ENCODE results near the gene PTGDR2.

Gene PTGDR2

DNA sequence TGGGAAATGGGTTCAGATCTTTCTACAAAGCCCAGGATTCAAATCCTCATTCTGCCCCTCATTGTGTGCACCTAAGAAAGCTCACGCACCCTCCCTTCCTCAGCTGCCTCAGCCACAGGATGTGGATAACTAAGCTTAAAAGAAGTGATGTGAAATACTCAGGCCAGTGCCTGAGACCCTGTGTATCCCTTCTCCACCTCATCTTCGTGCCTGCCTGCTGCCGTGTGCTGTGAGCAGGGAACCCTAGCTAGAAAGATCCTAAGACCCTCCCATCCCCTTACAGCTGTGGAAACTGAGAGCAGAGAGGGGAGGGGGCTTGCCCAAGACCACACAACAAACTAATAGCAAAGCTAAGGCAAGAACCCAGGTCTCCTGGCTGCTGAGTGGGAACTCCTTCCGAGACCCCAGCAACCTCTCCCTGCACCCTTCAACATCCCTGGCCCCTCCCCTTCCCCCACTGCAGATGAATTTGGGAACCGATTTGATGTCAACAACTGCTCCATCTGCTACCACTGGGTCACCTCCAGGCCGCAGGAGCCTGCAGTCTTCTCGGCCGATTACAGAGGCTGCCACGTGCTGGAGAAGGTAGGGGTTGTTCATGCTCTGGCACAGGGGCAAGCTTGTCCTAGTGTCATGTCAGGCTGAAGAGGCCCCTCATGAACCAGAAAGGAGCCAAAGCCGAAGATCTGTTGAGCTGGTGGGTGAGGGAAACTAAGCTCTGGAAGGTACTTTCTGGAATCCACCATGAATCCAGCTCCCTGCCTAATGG is 13.1 kb upstream of the PTGDR2 start:
- Histone ChIP-seq H3K4me1 (ENCODE audit: control insufficient read depth in 5 of 5, insufficient read depth in 5 of 5, low read length in 5 of 5) (peaks cover 5 to 38% (median 35%) of the 10 kb centered on the region in 5 donors), H3K4me3 (ENCODE audit: low read depth in 1 of 5, low read length in 5 of 5) (no peak overlapping the region), H3K36me3 (ENCODE audit: control insufficient read depth in 5 of 5, insufficient read depth in 5 of 5, low read length in 5 of 5) (no peaks in the 10 kb centered on the region), H3K27me3 (ENCODE audit: control insufficient read depth in 5 of 5, insufficient read depth in 4 of 5, low read length in 5 of 5) (no peaks in the 10 kb centered on the region), H3K9me3 (ENCODE audit: control insufficient read depth in 5 of 5, low read length in 5 of 5) (no peaks in the 10 kb centered on the region), H3K9ac (ENCODE audit: low read length in 5 of 5) (no peak overlapping the region), H3K27ac (ENCODE audit: low read depth, low read length) (no peak overlapping the region)

DNA sequence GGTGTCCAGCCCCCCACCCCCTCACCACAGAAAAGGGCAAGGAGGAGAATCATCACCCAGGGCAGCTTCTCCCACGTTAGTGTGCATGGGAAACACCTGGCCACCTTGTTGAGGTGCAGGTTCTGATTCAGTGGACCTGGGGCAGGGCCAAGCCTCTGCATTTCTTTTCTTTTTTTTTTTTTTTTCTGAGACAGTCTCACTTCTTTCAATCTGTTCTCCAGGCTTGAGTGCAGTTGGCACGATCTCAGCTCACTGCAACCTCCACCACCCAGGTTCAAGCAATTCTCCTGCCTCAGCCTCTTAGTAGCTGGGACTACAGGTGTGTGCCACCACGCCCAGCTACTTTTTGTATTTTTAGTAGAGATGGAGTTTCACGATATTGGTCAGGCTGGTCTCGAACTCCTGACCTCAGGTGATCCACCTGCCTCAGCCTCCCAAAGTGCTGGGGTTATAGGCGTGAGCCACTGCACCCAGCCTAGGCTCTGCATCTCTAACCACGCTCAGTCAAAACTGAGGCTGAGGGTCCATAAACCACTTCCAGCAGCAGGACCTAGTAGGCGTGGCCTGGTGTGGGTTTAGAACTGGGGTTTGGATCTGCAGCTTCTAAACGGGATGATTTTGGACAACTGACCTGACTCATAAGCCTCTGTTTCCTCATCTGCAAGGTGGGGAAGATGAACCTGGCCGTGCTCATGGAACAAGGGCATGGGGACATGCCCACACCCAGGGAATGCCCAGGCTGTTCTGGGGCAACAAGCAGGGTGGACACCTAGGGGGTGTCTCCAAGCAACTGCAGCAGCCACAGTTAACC is 12.3 kb upstream of the PTGDR2 start:
- Histone ChIP-seq H3K4me1 (ENCODE audit: control insufficient read depth in 5 of 5, insufficient read depth in 5 of 5, low read length in 5 of 5) (peaks cover 5 to 34% (median 30%) of the 10 kb centered on the region in 5 donors), H3K27me3 (ENCODE audit: control insufficient read depth in 5 of 5, insufficient read depth in 4 of 5, low read length in 5 of 5) (no peaks in the 10 kb centered on the region), H3K27ac (ENCODE audit: low read depth, low read length) (no peak overlapping the region), H3K9me3 (ENCODE audit: control insufficient read depth in 5 of 5, low read length in 5 of 5) (no peaks in the 10 kb centered on the region), H3K36me3 (ENCODE audit: control insufficient read depth in 5 of 5, insufficient read depth in 5 of 5, low read length in 5 of 5) (no peaks in the 10 kb centered on the region), H3K9ac (ENCODE audit: low read length in 5 of 5) (no peak overlapping the region), H3K4me3 (ENCODE audit: low read depth in 1 of 5, low read length in 5 of 5) (no peak overlapping the region)

DNA sequence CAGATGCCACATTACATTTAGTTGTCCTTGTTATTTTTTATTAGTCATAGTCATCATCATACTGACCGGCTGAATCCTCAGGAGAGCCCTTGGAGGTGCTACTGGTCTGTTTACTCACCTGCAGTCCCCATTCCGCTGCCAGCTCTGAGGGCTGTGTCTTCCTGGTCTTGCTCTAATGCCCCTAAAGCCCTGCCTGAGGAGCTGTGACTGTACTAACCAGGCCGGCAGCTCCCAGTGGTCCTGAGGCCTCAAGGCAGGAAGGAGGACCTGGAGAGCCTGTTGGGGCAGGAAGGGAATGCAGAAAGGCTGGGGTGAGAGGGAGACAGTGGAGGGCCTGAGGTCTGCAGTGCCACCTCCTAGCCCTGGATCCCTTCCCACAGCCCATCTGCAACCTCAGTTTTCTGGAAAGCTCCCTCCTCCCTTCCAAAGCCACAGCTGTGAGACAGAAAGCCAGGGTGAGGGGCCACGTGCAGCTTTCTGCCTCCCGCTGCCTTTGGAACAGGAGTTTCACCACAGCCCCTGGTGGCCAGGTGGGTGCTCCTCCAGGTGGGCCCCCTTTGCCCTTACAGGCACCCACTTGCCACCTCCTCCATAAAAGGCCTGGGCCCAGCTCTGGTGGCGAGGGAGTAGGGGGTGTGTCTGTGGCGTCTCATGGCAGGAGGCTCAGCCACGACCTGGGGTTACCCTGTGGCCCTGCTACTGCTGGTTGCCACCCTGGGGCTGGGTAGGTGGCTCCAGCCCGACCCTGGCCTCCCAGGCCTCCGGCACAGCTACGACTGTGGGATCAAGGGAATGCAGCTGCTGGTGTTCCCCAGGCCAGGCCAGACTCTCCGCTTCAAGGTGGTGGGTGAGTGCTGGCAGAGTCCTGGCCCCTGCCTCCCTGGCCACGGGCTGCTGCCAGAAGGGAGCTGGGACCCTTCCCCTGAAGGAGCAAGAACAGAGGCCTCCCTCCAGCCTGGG is 11.4 kb upstream of the PTGDR2 start, which contains the start of gene ZP1:
Gene ZP1, plus strand, starts transcription at position 632 of the 960 bp plus-strand sequence. Its CDS starts 20 bp downstream, at position 652.
- Histone ChIP-seq H3K4me1 (ENCODE audit: control insufficient read depth in 5 of 5, insufficient read depth in 5 of 5, low read length in 5 of 5) (peaks cover 5 to 25% (median 21%) of the 10 kb centered on the region in 5 donors), H3K27ac (ENCODE audit: low read depth, low read length) (no peak within 1 kb of the TSS), H3K27me3 (ENCODE audit: control insufficient read depth in 5 of 5, insufficient read depth in 4 of 5, low read length in 5 of 5) (no peaks in the 10 kb centered on the region), H3K4me3 (ENCODE audit: low read depth in 1 of 5, low read length in 5 of 5) (no peak within 1 kb of the TSS), H3K36me3 (ENCODE audit: control insufficient read depth in 5 of 5, insufficient read depth in 5 of 5, low read length in 5 of 5) (no peaks in the 10 kb centered on the region), H3K9me3 (ENCODE audit: control insufficient read depth in 5 of 5, low read length in 5 of 5) (no peaks in the 10 kb centered on the region), H3K9ac (ENCODE audit: low read length in 5 of 5) (no peak within 1 kb of the TSS)

DNA sequence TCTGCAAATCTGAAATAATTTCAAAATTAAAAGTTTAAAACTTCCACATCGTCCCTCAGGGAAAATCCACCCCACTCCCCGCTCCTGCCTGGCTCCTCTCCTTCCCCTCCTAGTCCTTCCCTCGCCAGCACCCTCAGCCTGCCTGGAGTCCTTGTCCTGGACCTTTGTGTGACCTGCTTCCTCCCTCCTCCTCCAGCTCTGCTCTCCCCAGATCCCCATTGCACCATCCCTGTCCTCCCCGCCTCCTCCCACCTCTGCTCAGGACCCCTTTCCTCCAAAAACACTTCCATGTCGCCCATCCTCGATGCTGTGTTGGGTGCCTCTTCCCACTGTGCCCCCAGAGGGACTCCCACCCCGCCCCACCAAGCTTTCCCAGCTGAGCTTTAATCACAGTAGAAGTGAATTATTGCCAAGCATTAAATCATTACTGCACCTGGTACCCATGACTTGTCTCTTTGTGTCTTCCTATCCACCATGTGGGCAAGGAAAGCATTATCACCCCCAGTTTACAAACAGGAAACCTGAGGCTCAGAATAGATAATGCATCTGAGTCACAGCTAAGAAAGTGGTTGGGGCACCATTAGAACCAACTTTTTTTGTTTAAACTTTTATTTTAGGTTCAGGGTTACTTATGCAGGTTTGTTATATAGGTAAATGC is 9.2 kb upstream of the PTGDR2 start:
- Histone ChIP-seq H3K4me3 (ENCODE audit: low read depth in 1 of 5, low read length in 5 of 5) (no peak overlapping the region), H3K27me3 (ENCODE audit: control insufficient read depth in 5 of 5, insufficient read depth in 4 of 5, low read length in 5 of 5) (no peaks in the 10 kb centered on the region), H3K9ac (ENCODE audit: low read length in 5 of 5) (no peak overlapping the region), H3K9me3 (ENCODE audit: control insufficient read depth in 5 of 5, low read length in 5 of 5) (no peaks in the 10 kb centered on the region), H3K4me1 (ENCODE audit: control insufficient read depth in 5 of 5, insufficient read depth in 5 of 5, low read length in 5 of 5) (peaks cover 0 to 10% (median 6%) of the 10 kb centered on the region in 5 donors), H3K36me3 (ENCODE audit: control insufficient read depth in 5 of 5, insufficient read depth in 5 of 5, low read length in 5 of 5) (no peaks in the 10 kb centered on the region), H3K27ac (ENCODE audit: low read depth, low read length) (no peak overlapping the region)

DNA sequence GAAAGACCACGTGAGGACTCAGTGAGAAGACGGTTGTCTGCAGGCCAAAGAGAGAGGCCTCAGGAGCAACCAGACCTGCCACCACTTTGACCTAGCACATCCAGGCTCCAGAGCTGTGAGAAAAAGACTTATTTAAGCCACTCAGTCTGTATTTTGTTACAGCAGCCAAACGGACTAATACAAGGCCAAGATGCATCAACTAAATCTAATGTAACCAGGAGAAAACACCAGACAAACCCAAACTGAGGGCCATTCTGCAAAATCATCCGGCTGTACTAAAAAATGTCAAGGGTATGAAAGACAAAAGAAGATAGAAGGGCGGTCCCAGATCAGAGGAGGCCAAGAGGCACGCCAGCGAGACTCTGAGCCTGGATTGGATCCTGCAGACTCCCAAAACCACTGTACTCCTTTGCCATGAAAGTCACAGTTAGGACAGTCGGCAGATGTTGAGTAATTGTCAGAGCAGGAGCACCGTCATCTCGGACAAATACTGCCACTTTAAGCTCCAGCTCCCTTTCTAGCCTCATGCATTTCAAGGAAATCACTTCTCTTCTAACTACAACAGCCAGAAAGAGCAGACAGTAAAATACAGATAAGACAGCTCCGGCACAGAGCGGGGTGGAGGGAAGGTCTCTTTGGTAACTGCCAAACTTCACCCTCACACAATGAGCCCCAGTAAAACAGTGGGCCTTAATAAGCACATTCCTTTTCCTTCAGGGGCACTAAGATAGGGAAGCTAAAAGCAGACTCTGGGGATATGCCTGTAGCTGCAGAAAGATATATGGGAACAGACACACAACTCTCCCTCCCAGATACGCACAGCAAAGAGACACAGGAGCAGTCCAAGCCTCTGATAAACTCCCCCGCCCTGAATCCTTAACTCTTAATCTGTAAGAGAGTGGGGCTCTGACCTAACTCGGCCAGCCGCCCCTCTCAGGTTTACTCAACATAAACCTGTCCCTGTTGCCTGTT is 8.1 kb upstream of the PTGDR2 start:
- Histone ChIP-seq H3K9me3 (ENCODE audit: control insufficient read depth in 5 of 5, low read length in 5 of 5) (no peaks in the 10 kb centered on the region), H3K9ac (ENCODE audit: low read length in 5 of 5) (no peak overlapping the region), H3K36me3 (ENCODE audit: control insufficient read depth in 5 of 5, insufficient read depth in 5 of 5, low read length in 5 of 5) (no peaks in the 10 kb centered on the region), H3K27me3 (ENCODE audit: control insufficient read depth in 5 of 5, insufficient read depth in 4 of 5, low read length in 5 of 5) (no peaks in the 10 kb centered on the region), H3K4me3 (ENCODE audit: low read depth in 1 of 5, low read length in 5 of 5) (no peak overlapping the region), H3K4me1 (ENCODE audit: control insufficient read depth in 5 of 5, insufficient read depth in 5 of 5, low read length in 5 of 5) (peaks cover 0 to 10% (median 6%) of the 10 kb centered on the region in 5 donors), H3K27ac (ENCODE audit: low read depth, low read length) (no peak overlapping the region)

DNA sequence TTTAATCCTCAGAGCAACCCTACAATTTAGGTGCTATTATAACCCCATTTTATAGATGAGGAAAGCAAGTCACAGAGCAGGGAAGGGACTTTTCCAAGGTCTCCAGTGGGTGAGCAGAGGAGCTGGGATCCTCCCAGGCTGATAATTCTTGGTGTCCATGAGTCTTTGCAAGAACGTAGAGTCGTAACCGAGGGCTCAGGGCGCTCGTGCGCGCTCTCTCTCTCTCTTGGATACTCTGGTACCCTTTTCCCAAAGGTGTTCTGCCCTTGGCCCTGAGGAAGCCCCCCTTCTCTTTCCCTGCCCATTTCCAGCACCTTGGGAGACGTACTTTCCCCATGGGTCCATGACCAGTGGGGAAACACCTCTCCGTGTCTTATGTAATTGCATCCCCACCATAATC is 6.4 kb upstream of the PTGDR2 start:
- Histone ChIP-seq H3K9ac (ENCODE audit: low read length in 5 of 5) (no peak overlapping the region), H3K27ac (ENCODE audit: low read depth, low read length) (no peak overlapping the region), H3K36me3 (ENCODE audit: control insufficient read depth in 5 of 5, insufficient read depth in 5 of 5, low read length in 5 of 5) (no peaks in the 10 kb centered on the region), H3K4me3 (ENCODE audit: low read depth in 1 of 5, low read length in 5 of 5) (no peak overlapping the region), H3K9me3 (ENCODE audit: control insufficient read depth in 5 of 5, low read length in 5 of 5) (no peaks in the 10 kb centered on the region), H3K27me3 (ENCODE audit: control insufficient read depth in 5 of 5, insufficient read depth in 4 of 5, low read length in 5 of 5) (no peaks in the 10 kb centered on the region), H3K4me1 (ENCODE audit: control insufficient read depth in 5 of 5, insufficient read depth in 5 of 5, low read length in 5 of 5) (peaks cover 0 to 10% (median 6%) of the 10 kb centered on the region in 5 donors)

DNA sequence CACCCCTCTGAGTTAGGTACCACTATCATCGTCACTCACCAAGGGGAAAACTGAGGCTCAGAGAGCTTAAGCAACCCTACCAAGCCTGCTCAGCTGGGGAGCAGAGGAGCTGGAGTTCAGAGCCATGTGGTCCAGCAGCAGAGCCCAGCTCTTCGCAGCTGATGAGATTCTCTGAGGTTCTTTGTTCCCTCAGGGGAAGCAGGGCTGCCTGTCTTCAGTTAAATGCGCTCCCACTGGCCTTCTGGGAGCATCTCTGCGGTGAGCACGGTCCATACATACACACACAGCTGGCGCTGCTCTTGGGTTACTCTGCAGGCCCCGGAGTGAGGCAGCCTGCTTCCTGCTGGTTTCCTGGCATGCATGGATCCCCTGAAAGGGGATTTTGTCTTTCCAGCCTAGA is 5.2 kb upstream of the PTGDR2 start:
- Histone ChIP-seq H3K27me3 (ENCODE audit: control insufficient read depth in 5 of 5, insufficient read depth in 4 of 5, low read length in 5 of 5) (no peaks in the 10 kb centered on the region), H3K9ac (ENCODE audit: low read length in 5 of 5) (no peak overlapping the region), H3K4me3 (ENCODE audit: low read depth in 1 of 5, low read length in 5 of 5) (no peak overlapping the region), H3K4me1 (ENCODE audit: control insufficient read depth in 5 of 5, insufficient read depth in 5 of 5, low read length in 5 of 5) (peaks cover 0 to 10% (median 6%) of the 10 kb centered on the region in 5 donors), H3K27ac (ENCODE audit: low read depth, low read length) (no peak overlapping the region), H3K9me3 (ENCODE audit: control insufficient read depth in 5 of 5, low read length in 5 of 5) (no peaks in the 10 kb centered on the region), H3K36me3 (ENCODE audit: control insufficient read depth in 5 of 5, insufficient read depth in 5 of 5, low read length in 5 of 5) (no peaks in the 10 kb centered on the region)

DNA sequence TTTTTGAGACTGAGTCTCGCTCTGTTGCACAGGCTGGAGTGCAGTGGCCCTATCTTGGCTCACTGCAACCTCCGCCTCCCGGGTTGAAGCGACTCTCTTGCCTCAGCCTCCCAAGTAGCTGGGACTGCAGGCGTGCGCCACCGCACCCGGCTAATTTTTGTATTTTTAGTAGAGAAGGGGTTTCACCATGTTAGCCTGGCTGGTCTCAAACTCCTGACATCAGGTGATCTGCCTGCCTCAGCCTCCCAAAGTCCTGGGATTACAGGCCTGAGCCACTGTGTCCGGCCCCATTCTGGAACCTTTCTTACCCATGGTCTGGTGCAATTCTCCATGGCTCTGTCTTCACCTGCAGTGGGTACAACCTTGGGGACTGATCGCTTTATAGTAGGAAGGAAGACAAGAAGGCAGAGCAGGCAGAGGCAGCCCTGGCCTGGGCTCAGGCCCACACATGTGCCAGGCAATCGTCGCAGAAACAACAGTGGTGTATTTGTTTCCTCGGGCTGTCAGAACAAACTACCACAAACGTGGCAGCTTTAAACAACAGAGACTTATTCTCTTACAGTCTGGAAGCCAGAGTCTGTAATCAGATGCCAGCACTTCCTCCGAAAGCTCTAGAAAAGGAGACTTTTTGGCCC is 4.0 kb upstream of the PTGDR2 start:
- Histone ChIP-seq H3K36me3 (ENCODE audit: control insufficient read depth in 5 of 5, insufficient read depth in 5 of 5, low read length in 5 of 5) (no peaks in the 10 kb centered on the region), H3K9ac (ENCODE audit: low read length in 5 of 5) (no peak overlapping the region), H3K4me3 (ENCODE audit: low read depth in 1 of 5, low read length in 5 of 5) (no peak overlapping the region), H3K27me3 (ENCODE audit: control insufficient read depth in 5 of 5, insufficient read depth in 4 of 5, low read length in 5 of 5) (no peaks in the 10 kb centered on the region), H3K27ac (ENCODE audit: low read depth, low read length) (no peak overlapping the region), H3K4me1 (ENCODE audit: control insufficient read depth in 5 of 5, insufficient read depth in 5 of 5, low read length in 5 of 5) (peaks cover 0 to 18% (median 14%) of the 10 kb centered on the region in 5 donors), H3K9me3 (ENCODE audit: control insufficient read depth in 5 of 5, low read length in 5 of 5) (no peaks in the 10 kb centered on the region)

Measured in subcutaneous abdominal adipose tissue (tissue), 5 donors.